Activated CD4-positive, CD25-positive, alpha-beta regulatory T cell treated with anti-CD3 and anti-CD28 coated beads, Interleukin-2, amount 50 U/mL, for 72 hours (primary cell): ENCODE measurements around the gene UGT1A5.
"Not testable (repeated sequence)": the region's sequence is repeated elsewhere in the genome, so short reads cannot be mapped to it uniquely, and the experiment has no call there.

ENCODE experiments used
- DNase-seq: peaks from one replicate; pipeline ENCODE4 v3.0.0; 2021

UGT1A5 gene

DNA sequence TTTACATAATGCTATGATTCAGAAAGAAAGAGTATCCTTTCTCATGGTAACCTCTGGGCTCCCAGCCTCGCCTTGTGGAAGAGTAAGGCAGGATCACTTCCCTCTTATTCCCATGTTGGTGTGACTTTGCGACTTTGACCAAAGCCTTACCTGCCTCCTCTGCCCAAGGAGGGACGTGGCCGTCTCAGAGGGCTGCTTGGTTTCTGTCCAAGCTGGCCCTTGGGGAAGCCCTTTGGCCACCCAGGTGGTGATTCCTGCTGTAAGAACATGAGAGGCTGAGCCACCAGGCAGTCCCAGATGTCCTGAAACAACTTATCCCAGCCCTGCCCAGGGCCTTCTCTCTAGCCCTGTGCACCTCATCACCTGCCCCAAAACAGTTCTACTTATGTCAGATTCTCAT is 14.0 kb upstream of the UGT1A5 start:
- DNase-seq: no peak

DNA sequence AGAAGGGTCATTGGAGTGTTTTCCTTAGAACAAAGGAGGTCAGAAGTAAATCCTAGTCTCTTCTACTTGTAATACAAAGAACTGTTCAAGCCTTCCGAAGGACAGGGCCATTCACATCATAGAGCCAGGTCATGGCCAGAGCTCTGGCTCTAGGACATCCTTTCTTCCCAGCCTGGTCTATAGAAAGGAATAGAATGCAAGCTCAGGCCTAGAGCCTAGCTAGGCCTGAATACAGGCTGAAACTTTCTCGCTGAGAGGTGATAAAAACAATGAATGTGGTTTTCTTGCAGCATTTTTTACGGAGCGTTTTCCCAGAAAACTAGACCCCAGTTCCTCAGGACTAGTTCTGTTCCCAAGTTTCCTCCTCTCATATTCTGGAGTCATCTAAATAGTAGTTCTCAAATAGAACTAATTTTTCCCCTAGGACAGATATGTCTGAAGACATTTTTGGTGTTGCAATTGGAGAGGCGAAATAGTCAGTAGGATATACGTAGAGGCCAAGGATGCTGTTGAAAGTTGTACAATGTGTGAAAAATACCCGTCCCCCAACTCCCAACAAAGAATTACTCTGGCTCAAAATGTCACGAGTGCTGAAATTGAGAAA is 13.2 kb upstream of the UGT1A5 start:
- DNase-seq: no peak

DNA sequence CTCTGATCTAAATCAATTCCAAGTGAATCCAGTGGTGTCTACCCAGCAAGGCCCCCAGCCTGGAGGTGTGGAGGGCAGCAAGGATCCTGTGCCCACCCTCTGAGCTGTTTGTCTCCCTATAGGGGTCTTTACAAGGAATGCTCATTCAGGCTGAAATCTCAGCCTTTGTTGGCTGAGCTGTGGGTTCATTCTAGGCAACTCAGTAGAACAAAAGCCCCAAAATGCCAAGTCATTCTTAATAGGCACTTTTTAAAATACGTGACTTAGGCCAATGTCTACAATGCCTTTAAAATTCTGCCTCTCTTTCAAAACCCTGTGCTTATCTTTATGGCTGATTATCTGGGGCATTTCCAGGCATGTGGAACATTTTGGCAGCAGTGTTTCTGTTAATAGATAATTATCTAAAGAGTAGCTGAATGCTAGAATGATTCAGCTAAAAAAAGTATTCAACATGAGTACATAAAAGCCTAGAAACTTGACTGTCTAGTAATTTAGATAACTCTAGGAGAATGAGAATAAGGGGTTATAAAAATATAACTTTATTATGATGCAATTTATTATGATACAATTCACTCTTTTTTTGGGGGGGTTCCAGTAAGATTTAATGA is 12.6 kb upstream of the UGT1A5 start:
- DNase-seq: no peak

DNA sequence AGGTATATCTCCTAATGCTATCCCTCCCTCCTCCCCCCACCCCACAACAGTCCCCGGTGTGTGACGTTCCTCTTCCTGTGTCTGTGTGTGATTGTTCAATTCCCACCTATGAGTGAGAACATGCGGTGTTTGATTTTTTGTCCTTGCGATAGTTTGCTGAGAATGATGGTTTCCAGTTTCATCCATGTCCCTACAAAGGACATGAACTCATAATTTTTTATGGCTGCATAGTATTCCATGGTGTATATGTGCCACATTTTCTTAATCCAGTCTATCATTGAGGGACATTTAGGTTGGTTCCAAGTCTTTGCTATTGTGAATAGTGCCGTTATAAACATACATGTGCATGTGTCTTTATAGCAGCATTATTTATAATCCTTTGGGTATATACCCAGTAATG is 11.9 kb upstream of the UGT1A5 start:
- not testable (repeated sequence) for DNase-seq

DNA sequence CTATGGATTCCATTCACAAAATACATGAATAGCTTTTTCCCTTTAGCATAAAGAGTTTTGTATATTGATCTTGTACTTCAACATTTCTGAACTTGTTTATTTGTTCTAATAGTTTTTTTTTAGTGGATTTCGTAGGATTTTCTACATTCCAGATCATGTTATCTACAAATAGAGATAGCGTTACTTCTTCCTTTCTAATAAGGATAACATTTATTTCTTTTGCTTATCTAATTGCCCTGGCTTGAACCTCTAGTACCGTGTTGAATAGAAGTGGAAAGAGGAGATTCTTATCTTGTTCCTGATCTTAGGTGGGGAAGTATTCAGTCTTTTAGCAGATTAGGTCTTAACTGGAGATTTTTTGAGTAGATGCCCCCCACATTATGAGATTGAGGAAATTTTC is 10.5 kb upstream of the UGT1A5 start:
- DNase-seq: no peak

DNA sequence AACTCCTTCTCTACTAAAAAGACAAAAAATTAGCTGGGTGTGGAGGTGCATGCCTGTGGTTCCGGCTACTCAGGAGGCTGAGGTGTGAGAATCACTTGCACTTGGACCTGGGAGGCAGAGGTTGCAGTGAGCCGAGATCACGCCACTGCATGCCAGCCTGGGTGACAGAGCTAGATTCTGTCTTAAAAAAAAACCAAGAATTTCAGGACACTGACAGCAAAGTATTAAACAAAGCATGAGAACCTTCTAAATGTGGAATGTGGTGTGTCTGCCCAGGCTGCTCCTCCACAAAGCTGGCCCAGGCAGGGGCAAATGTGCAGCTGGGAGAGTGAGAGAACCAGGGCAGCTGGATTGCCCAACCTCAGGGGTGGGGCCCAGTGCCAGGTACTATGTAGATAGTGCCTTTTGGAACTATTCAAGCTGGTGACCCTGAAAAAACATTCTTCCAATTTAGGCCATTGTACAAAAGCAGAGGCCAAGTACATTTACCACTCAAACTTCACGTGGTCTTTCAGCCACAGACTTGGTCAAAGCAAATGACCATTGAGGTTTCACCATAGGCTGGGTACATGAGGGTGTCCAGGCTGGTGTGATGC is 6.7 kb upstream of the UGT1A5 start:
- no peak for DNase-seq

DNA sequence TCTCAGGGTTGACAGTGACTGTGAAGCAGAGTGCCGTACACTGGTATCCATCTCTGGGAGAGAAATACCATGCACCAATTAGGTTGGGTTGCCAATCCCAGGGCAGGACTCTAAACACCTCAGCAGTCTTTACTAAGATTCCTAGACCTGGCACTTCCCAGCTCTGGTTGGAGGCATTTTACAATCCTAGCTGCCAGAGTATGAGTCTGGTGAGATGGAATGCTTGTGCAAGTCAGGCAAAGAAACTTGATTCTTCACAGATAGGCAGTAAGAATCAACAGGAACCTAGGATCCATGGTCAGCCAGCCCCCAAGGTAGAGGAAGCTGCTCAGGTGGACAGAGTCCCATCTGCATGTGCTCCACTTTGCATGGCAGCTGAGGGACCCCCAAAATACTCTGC is 6.0 kb upstream of the UGT1A5 start:
- DNase-seq: no peak

DNA sequence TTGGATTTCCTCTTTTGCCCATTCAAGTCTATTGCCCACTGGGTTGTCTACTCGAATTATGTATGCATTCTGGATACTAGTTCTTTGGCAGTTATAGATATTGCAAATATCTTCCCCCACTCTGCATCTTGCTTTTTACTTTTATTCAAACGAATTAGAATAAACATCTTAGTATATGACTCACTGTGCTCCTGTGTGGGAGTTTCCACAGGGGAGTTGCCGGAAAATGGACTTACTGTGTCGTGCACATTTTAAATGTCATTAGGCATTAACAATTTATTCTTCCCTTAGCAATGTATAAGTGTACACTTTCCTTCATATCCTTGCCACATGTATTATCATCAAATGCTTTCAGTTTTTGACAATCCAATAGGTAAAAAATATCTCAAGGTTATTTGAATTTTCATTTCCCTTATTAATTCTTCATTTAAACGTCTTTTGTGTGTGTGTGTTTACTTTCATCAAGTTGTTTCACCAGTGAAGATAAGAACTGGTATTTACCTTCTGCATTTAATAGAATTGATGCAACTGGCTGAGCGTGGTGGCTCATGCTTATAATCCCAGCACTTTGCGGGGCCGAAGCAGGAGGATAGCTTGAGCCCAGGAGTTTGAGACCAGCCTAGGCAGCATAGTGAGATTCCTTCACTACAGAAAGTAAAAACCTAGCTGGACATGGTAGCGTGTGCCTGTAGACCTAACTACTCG is 4.6 kb upstream of the UGT1A5 start:
- DNase-seq: no peak

DNA sequence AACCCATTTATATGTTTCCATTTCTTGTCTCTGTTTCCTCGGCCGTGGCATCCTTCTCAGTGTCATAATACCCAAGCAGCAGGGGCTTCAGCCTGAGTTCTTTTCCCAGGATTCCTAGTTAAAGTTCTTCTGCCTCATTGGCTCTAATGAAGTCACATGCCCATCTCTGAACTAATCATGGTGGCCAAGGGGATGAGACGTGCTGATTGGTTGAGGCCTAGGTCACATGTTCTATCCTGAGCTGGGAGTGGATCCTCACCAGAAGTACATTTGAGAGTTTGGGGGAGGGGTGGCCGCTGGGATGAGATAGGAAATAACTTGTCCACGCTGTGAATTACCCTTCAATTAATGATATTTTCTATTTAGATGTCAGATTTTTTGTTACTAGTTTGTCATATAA is 3.8 kb upstream of the UGT1A5 start:
- no peak for DNase-seq

DNA sequence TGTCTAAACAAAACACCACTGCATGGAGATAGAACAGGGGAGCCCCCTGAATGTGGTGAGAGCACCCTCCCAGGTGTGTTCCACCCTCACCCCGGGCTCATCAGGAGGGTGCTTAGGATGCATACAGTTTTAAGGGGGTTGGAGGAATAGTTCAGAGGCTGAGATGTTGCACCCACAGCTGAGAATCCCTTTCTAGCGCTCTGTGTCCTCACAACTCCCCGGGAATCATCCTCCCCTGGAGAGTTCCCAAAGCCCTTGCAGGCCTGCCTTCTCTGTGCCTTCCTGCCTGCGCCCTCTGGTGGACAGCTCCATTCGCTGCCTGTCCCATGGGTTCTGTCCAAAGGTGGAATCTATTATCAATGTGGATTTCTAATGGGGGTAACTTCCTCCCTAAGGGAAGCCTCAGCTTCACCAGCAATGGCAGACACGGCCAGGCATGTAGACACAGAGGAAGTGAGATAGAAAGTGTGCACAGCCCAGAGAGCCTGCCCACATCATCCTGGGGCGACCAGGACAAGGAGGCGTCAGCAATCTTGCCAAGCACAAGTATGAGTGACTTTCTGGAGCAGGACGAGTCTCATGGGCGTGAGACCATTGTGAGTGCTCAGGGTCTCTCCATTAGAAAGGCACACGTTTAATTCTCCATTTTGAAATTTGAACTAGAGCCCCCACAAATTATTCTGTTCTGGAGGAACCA is 1.2 kb upstream of the UGT1A5 start:
- peak; percentile 69 for DNase-seq

DNA sequence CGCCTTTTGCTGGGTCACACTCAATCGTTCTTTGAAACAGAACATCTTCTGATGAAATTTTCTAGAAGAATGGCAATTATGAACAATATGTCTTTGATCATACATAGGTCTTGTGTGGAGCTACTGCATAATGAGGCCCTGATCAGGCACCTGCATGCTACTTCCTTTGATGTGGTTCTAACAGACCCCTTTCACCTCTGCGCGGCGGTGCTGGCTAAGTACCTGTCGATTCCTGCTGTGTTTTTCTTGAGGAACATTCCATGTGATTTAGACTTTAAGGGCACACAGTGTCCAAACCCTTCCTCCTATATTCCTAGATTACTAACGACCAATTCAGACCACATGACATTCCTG is 532 bp downstream of the UGT1A5 start:
- DNase-seq: no peak

DNA sequence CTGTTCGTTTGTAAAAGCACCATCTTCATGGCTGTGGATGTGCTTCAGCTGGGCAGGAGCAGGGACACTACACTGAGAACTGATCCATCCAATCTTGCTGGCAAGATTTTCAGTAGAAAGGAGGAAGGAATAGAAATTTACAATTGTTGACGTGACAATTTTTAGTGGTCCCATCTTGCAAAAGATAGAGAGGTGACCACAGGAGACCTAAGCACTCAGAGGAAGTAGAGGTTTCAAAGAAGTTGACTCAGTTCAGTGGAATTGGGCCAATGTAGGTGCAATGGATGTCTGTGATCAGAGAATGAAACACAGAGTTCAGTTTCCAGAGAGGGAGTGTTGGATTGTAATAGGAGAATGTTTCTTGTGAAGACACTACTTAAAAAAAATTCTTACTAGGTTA is 1.4 kb downstream of the UGT1A5 start:
- DNase-seq: no peak

DNA sequence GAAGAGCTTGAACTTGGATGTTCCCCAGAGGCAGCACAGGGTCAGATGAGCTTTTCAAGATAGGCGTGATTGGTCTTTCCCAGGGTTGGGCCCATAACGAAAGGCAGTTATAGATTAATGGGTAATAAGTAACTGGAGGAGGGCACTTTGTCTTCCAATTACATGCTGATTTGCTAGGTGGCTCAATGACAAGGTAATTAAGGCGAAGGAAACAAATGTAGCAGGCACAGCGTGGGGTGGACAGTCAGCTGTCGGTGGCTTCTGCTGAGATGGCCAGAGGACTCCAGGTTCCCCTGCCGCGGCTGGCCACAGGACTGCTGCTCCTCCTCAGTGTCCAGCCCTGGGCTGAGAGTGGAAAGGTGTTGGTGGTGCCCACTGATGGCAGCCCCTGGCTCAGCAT is 5.8 kb downstream of the UGT1A5 start, which contains the start of gene UGT1A4:
UGT1A4 (plus strand) TSS at position 185 of the 400 bp plus-strand sequence; CDS start at position 270, 85 bp downstream.
- no peak for DNase-seq

DNA sequence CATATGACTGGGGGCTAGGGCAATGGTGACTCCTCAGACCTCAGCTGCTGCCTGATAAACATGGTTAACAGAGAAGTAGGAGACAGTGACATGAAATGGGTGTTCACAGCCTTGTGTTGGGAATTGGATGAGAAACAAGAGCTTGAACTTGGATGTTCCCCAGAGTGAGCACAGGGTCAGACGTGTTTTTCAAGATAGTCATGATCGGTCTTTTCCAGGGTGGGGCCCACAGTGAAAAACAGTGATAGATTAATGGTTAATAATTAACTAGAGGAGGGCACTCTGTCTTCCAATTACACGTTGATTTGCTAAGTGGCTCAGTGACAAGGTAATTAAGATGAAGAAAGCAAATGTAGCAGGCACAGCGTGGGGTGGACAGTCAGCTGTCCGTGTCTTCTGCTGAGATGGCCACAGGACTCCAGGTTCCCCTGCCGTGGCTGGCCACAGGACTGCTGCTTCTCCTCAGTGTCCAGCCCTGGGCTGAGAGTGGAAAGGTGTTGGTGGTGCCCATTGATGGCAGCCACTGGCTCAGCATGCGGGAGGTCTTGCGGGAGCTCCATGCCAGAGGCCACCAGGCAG is 16.1 kb downstream of the UGT1A5 start, which contains the start of gene UGT1A3:
UGT1A3 (plus strand) TSS at position 320 of the 579 bp plus-strand sequence; CDS start at position 405, 85 bp downstream.
- no peak for DNase-seq

DNA sequence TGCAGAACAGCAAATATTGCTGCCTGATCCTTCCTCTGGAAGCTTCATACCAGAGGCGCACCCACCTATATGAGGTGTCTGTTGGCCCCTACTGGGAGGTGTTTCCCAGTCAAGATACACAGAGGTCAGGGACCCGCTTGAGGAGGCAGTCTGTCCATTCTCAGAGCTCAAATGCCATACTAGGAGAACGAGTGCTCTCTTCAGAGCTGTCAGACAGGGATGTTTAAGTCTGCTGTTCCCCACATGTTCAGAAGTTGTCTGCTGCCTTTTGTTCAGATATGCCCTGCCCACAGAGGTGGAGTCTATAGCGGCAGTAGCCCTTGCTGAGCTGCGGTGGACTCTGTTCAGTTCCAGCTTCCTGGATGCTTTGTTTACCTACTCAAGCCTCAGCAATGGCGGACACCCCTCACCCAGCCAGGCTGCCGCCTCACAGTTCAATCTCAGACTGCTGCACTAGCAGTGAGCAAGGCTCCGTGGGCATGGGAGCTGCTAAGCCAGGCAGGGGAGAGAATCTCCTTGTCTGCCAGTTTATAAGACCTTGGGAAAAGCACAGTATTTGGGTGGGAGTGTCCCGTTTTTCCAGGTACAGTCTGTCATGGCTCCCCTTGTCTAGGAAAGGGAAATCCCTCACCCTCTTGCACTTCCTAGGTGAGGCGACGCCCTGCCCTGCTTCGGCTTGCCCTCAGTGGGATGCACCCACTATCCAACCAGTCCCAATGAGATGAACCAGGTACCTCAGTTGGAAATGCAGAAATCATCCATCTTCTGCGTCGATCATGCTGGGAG is 24.4 kb downstream of the UGT1A5 start:
- not testable (repeated sequence) for DNase-seq

DNA sequence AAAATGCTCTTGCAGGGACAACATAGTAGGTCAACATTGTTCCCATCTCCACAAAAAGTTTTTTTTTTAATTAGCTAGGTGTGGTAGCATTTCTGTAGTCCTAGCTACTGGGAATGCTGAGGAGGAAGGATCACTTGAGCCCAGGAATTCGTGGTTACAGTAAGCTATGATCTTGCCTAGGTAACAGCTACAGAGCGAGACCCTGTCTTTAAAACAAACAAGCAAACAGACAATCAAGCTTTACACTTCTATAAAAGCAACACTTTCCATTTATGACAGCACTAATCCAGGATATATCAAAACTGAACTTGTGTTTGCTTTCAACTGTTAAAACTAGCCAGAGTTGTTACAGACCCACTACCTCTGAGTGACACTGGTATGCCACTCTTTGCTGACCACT is 28.2 kb downstream of the UGT1A5 start:
- DNase-seq: no peak

DNA sequence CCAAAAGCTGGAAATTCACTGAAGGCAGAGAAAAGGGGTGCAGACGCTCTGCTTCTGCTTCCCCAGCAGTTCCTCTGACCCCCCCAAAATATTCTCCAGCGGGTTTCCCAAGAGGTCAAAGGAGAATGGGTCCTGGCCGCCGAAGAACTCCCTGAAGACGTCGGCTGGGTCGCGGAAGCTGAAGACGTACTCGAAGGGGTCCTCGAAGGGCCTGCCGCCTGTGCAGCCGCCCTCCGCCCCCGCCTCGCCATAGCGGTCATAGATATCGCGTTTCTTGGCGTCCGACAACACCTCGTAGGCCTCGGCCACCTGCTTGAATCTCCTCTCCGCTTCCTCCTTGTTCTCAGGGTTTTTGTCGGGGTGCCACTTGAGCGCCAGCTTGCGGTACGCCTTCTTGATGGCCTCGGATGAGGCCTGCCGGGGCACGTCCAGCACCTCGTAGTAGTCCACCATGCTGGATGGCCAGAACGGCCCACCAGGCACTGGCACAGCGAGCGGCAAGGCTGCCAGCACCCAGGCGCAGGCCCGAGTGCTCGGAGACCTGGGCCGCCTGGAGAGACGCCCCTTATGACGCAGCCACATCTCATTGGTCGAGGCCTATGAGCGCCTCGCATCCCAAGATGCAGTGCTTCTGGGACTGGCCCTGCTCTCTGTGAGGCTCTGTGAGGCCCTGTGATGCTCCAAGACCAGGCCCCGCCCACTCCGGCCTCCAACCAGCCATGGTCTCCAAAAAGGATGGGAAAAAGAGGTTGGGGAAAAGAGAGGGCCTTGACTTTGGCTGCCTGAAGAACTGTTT is 31.0 kb downstream of the UGT1A5 start:
- DNase-seq: no peak

DNA sequence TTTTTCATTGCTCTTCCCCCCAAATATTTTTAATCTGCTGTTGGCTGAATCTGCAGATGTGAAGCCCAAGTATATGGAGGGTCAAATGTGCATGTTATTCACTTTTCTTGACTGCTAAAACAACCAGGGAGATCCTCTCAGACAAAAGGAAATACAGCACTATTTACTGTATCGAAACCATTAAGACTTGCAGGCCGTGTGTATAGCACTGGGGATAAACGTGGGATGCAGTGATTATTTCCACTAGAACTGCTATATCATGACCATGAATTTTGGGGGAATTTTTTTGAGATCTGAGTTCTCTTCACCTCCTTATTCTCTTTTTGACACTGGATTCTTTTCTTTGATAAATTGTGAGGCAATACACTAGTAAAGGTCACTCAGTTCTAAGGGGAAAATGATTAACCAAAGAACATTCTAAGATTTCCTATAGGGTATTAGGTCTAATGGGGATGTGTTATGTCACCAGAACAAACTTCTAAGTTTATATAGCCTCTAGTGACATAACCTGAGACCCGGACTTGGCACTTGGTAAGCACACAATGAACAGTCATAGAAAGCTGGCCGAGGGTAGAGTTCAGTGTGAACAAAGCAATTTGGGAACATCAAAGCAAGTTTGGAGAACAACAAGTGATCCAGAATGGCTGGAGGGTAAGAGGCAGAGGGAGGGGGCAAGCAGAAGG is 32.5 kb downstream of the UGT1A5 start:
- DNase-seq: no peak

DNA sequence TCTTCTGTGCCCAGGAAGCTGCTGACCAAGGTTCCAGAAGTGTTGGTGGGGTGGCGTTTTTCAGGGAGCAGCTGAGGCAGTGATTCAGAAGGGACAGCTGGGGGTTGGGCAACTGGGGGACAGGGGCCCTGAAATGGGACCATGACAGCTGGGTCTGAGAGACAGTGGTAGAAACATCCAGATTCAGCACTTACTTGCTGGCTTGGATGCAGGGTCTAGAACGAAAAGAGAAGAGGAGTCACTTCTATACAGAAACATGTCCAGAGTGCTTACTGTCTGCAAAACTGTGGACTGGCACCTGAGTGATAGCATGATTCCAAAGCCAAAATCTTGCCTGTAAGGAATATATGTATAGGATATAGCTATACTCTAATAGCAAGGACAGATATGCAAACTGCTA is 33.1 kb downstream of the UGT1A5 start:
- DNase-seq: not testable (repeated sequence)

DNA sequence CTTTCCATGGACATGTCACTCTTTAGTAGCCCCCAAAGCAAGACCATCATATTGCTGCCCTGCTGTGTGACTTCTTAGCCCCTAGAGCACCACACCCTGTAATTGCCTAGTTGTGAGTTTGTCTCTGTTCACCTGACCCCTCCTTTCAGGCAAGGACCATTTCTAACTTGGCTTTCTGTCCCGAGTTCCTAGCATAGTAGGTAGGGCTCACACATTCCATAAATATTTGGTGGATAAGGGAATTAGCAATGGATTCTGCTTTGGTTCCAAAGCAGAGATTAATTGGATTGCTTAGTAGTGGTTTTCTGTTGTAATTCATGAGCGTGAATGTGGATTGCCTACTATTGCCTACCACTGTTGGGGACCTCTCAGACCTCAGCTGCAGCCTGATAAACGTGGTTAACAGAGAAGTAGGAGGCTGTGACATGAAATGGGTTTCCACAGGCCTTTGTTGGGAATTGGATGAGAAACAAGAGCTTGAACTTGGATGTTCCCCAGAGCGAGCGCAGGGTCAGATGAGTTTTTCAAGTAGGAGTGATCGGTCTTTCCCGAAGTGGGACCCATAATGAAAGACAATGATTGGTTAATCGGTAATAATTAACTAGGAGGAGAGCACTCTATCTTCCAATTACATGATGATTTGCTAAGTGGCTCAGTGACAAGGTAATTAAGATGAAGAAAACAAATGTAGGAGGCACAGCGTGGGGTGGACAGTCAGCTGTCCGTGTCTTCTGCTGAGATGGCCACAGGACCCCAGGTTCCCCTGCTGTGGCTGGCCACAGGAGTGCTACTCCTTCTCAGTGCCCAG is 34.0 kb downstream of the UGT1A5 start:
- no peak for DNase-seq
